ENCODE data around the gene CACNA1C. TPM values are rescaled to one million over a fixed set of nuclear protein-coding genes. Genes with fewer than 3 reads are reported as not detected.

CACNA1C gene
- total and polyA plus RNA-seq, 5 donors: 34.6 to 163 (median 123) TPM

- no peaks in the 10 kb centered on the region for H3K27me3 ChIP-seq (ENCODE audit: control insufficient read depth, insufficient read depth)
- peak overlapping the region; percentile 87 for H3K4me3 ChIP-seq (ENCODE audit: low read length)
- H3K27ac ChIP-seq (ENCODE audit: low read length): no peak overlapping the region
- peak; percentile 36 to 73 (median 63) for DNase-seq
- H3K9me3 ChIP-seq (ENCODE audit: control insufficient read depth, low read length): no peaks in the 10 kb centered on the region
- intact Hi-C loops (cut with DNase I): loop anchor here (10.0 kb wide), 1 partner anchor 230 kb away; no protein-coding TSS in a partner anchor
- no peaks in the 10 kb centered on the region for H3K4me1 ChIP-seq (ENCODE audit: control insufficient read depth, insufficient read depth, low read length)
- peak in 1 of 2 donors; percentile 8 for ATAC-seq
- WGBS: 10% methylated on average over 40 of the region's 40 CpGs
These were observed 1.6 kb downstream of the CACNA1C start for GRCh38 chr12:2054091-2055018.

- Histone ChIP-seq H3K4me1 (ENCODE audit: control insufficient read depth, insufficient read depth, low read length) (no peaks in the 10 kb centered on the region), H3K27ac (ENCODE audit: low read length) (no peak overlapping the region), H3K4me3 (ENCODE audit: low read length) (no peak overlapping the region), H3K9me3 (ENCODE audit: control insufficient read depth, low read length) (no peaks in the 10 kb centered on the region), H3K27me3 (ENCODE audit: control insufficient read depth, insufficient read depth) (no peaks in the 10 kb centered on the region)
- 70% methylated on average over 21 of the region's 21 CpGs for WGBS
- DNase-seq (peak; percentile 65 to 87 (median 82)), ATAC-seq (peak in 1 of 2 donors; percentile 11)
- intact Hi-C loops (cut with DNase I): loop anchor here (10.0 kb wide), 1 partner anchor 228 kb away; no protein-coding TSS in a partner anchor
These were observed 4.4 kb downstream of the CACNA1C start for GRCh38 chr12:2057041-2057794.

GRCh38 chr12:2057795-2058408 is 5.1 kb downstream of the CACNA1C start:
- WGBS: 63% methylated on average over 8 of the region's 8 CpGs
- H3K27ac ChIP-seq (ENCODE audit: low read length): no peak overlapping the region
- H3K27me3 ChIP-seq (ENCODE audit: control insufficient read depth, insufficient read depth): no peaks in the 10 kb centered on the region
- no peaks in the 10 kb centered on the region for H3K9me3 ChIP-seq (ENCODE audit: control insufficient read depth, low read length)
- H3K4me3 ChIP-seq (ENCODE audit: low read length): no peak overlapping the region
- ATAC-seq (no peak), DNase-seq (no peak)
- intact Hi-C loops (cut with DNase I): loop anchor here (10.0 kb wide), 1 partner anchor 227 kb away; no protein-coding TSS in a partner anchor
- no peaks in the 10 kb centered on the region for H3K4me1 ChIP-seq (ENCODE audit: control insufficient read depth, insufficient read depth, low read length)

- no peak overlapping the region for H3K27ac ChIP-seq (ENCODE audit: low read length)
- H3K27me3 ChIP-seq (ENCODE audit: control insufficient read depth, insufficient read depth): no peaks in the 10 kb centered on the region
- intact Hi-C loops (cut with DNase I): loop anchor here (10.0 kb wide), 1 partner anchor 226 kb away; no protein-coding TSS in a partner anchor
- no peak for ATAC-seq
- 76% methylated on average over 6 of the region's 6 CpGs for WGBS
- H3K4me3 ChIP-seq (ENCODE audit: low read length): no peak overlapping the region
- no peaks in the 10 kb centered on the region for H3K4me1 ChIP-seq (ENCODE audit: control insufficient read depth, insufficient read depth, low read length)
- H3K9me3 ChIP-seq (ENCODE audit: control insufficient read depth, low read length): no peaks in the 10 kb centered on the region
- DNase-seq: no peak
These were observed 6.0 kb downstream of the CACNA1C start for GRCh38 chr12:2058837-2059236.

GRCh38 chr12:2061402-2061801 is 8.6 kb downstream of the CACNA1C start:
- peaks cover 8% of the 10 kb centered on the region for H3K4me1 ChIP-seq (ENCODE audit: control insufficient read depth, insufficient read depth, low read length)
- peak in 1 of 2 donors; percentile 20 for ATAC-seq

GRCh38 chr12:2064071-2064507 is 11.3 kb downstream of the CACNA1C start:
- Histone ChIP-seq H3K27ac (ENCODE audit: low read length) (no peak overlapping the region), H3K4me1 (ENCODE audit: control insufficient read depth, insufficient read depth, low read length) (peaks cover 8% of the 10 kb centered on the region), H3K9me3 (ENCODE audit: control insufficient read depth, low read length) (no peaks in the 10 kb centered on the region), H3K4me3 (ENCODE audit: low read length) (no peak overlapping the region), H3K27me3 (ENCODE audit: control insufficient read depth, insufficient read depth) (no peaks in the 10 kb centered on the region)
- ATAC-seq (peak; percentile 20 to 44), DNase-seq (no peak)
- WGBS: 29% methylated on average over 5 of the region's 5 CpGs
- intact Hi-C loops (cut with DNase I): no loop called here

More at GRCh38 chr12:2061402-2061801, 8.6 kb downstream of the CACNA1C start:
- Histone ChIP-seq H3K9me3 (ENCODE audit: control insufficient read depth, low read length) (no peaks in the 10 kb centered on the region), H3K4me3 (ENCODE audit: low read length) (no peak overlapping the region), H3K27me3 (ENCODE audit: control insufficient read depth, insufficient read depth) (no peaks in the 10 kb centered on the region), H3K27ac (ENCODE audit: low read length) (no peak overlapping the region)
- WGBS: 74% methylated on average over 6 of the region's 6 CpGs
- intact Hi-C loops (cut with DNase I): no loop called here
- no peak for DNase-seq

GRCh38 chr12:2068653-2069052 is 15.9 kb downstream of the CACNA1C start:
- intact Hi-C loops (cut with DNase I): no loop called here
- H3K4me3 ChIP-seq (ENCODE audit: low read length): no peak overlapping the region
- H3K27me3 ChIP-seq (ENCODE audit: control insufficient read depth, insufficient read depth): no peaks in the 10 kb centered on the region
- H3K9me3 ChIP-seq (ENCODE audit: control insufficient read depth, low read length): no peaks in the 10 kb centered on the region
- peak; percentile 48 to 63 for ATAC-seq
- peaks cover 8% of the 10 kb centered on the region for H3K4me1 ChIP-seq (ENCODE audit: control insufficient read depth, insufficient read depth, low read length)
- no peak overlapping the region for H3K27ac ChIP-seq (ENCODE audit: low read length)
- 75% methylated on average over 6 of the region's 6 CpGs for WGBS
- peak; percentile 30 to 80 (median 80) for DNase-seq

- Histone ChIP-seq H3K27ac (ENCODE audit: low read length) (no peak overlapping the region), H3K27me3 (ENCODE audit: control insufficient read depth, insufficient read depth) (no peaks in the 10 kb centered on the region), H3K4me1 (ENCODE audit: control insufficient read depth, insufficient read depth, low read length) (peaks cover 7% of the 10 kb centered on the region), H3K9me3 (ENCODE audit: control insufficient read depth, low read length) (no peaks in the 10 kb centered on the region), H3K4me3 (ENCODE audit: low read length) (no peak overlapping the region)
- ATAC-seq (no peak), DNase-seq (no peak)
- intact Hi-C loops (cut with DNase I): no loop called here
- 98% methylated on average over 2 of the region's 2 CpGs for WGBS
These were observed 17.8 kb downstream of the CACNA1C start for GRCh38 chr12:2070440-2071045.

- H3K9me3 ChIP-seq (ENCODE audit: control insufficient read depth, low read length): no peaks in the 10 kb centered on the region
- no peak for ATAC-seq
- no peaks in the 10 kb centered on the region for H3K27me3 ChIP-seq (ENCODE audit: control insufficient read depth, insufficient read depth)
- no peak overlapping the region for H3K4me3 ChIP-seq (ENCODE audit: low read length)
- peaks cover 11% of the 10 kb centered on the region for H3K4me1 ChIP-seq (ENCODE audit: control insufficient read depth, insufficient read depth, low read length)
- H3K27ac ChIP-seq (ENCODE audit: low read length): peak overlapping the region; percentile 84
- no peak for DNase-seq
- intact Hi-C loops (cut with DNase I): no loop called here
- 84% methylated on average over 4 of the region's 4 CpGs for WGBS
These were observed 22.0 kb downstream of the CACNA1C start for GRCh38 chr12:2074792-2075191.

- H3K4me1 ChIP-seq (ENCODE audit: control insufficient read depth, insufficient read depth, low read length): peaks cover 11% of the 10 kb centered on the region
- 32% methylated on average over 9 of the region's 9 CpGs for WGBS
- H3K27me3 ChIP-seq (ENCODE audit: control insufficient read depth, insufficient read depth): no peaks in the 10 kb centered on the region
- H3K4me3 ChIP-seq (ENCODE audit: low read length): no peak overlapping the region
- DNase-seq: peak; percentile 50 to 83 (median 82)
- ATAC-seq: peak; percentile 89 to 94
- H3K9me3 ChIP-seq (ENCODE audit: control insufficient read depth, low read length): no peaks in the 10 kb centered on the region
- intact Hi-C loops (cut with DNase I): no loop called here
- peak overlapping the region; percentile 95 for H3K27ac ChIP-seq (ENCODE audit: low read length)
These were observed 22.9 kb downstream of the CACNA1C start for GRCh38 chr12:2075508-2076195.
